Upper lobe of left lung (tissue), 4 donors: ENCODE data around the gene IP6K3.

Source experiments
- CTCF ChIP-seq, 6 experiments: fragments of 450-650 bp in 4 of 6; fragments of 200-600 bp in 2 of 6; sonication (generic) in 2 of 6; IDR thresholded peaks; one replicate each; pipeline ENCODE4 v1.5.1; 2016 to 2019; ENCODE audit warnings: antibody characterized with exemption in 6 of 6
- POLR2A ChIP-seq, 4 donors: fragments of 450-650 bp; IDR thresholded peaks; one replicate each; pipeline ENCODE4 v1.5.1; 2016 to 2017; ENCODE audit warnings: antibody characterized with exemption in 4 of 4, mild to moderate bottlenecking in 2 of 4

- no peak for TF ChIP-seq CTCF (IDR thresholded peaks at IDR 0.05)
- no peak for TF ChIP-seq POLR2A (IDR thresholded peaks at IDR 0.05)
These were observed 1.1 kb upstream of the IP6K3 start for GRCh38 chr6:33747823-33748222.
